GM12878 (cell line): ENCODE measurements around the gene DDX27. TPM values are rescaled to one million over a fixed set of nuclear protein-coding genes. Genes with fewer than 3 reads are reported as not detected.

Source experiments
- ATAC-seq: fragments of 200-7000 bp; cut with Tn5 transposase; 3 replicates; pipeline ENCODE4 v1.9.1; 2020; ENCODE audit warnings: mild to moderate bottlenecking, moderate library complexity
- Bru-seq: library from RNA; stranded (reverse); fragments of 400-500 nt; gene quantifications from one replicate; lab custom pipeline; 2021; lab: Mats Ljungman, UMichigan
- BruChase-seq, 2 experiments: library from RNA; stranded (reverse); fragments of 400-500 nt; gene quantifications; one replicate each; lab custom pipeline; 2021; lab: Mats Ljungman, UMichigan
- BruUV-seq: library from RNA; stranded (reverse); fragments of 400-500 nt; replicated peaks from 2 replicates; lab custom pipeline; 2021; lab: Mats Ljungman, UMichigan
- CTCF ChIA-PET: fragments of 300-600 bp; sonication (Branson Sonifier 250); formaldehyde crosslinking; extraction: SDS; loops from one replicate; lab custom pipeline; 2021; ENCODE audit warnings: inconsistent platforms; lab: Yijun Ruan, JAX
- POLR2A ChIA-PET: fragments of 350-600 bp; formaldehyde crosslinking; extraction: SDS; loops from one replicate; lab custom pipeline; 2021; ENCODE audit warnings: inconsistent platforms; lab: Charles Lee
- RAD21 ChIA-PET: fragments of 300-600 bp; sonication (Branson Sonifier 250); formaldehyde crosslinking; loops from one replicate; lab custom pipeline; 2023; ENCODE audit warnings: antibody characterized with exemption; ENCODE audit not compliant: unreplicated experiment; lab: Charles Lee
- SMC1A ChIA-PET: fragments of 300-600 bp; sonication (Branson Sonifier 250); formaldehyde crosslinking; loops from one replicate; lab custom pipeline; 2023; ENCODE audit not compliant: unreplicated experiment, uncharacterized antibody; lab: Charles Lee
- DNase-seq: peaks from one replicate; pipeline ENCODE4 v3.0.0-alpha.2; 2011; ENCODE audit warnings: low read depth, low spot score
- FAIRE-seq: peaks from 3 replicates; lab custom pipeline; 2011; peaks lifted over from hg19 to GRCh38; lab: Jason Lieb, UNC
- H2AFZ ChIP-seq: 2 replicates; pipeline ENCODE4 v1.6.0; 2011; ENCODE audit warnings: low read depth, low read length, control low read depth; ENCODE audit not compliant: control insufficient read depth
- H3K27ac ChIP-seq: 2 replicates; pipeline ENCODE4 v1.5.1; 2011; ENCODE audit warnings: control low read depth; ENCODE audit not compliant: control insufficient read depth, insufficient read depth
- H3K27me3 ChIP-seq, 2 experiments: replicated peaks in 1 of 2; 2 replicates each; pipeline versions ENCODE4 v1.6.0 to v1.6.1; 2011; ENCODE audit warnings: low read length in 1 of 2; ENCODE audit not compliant: control insufficient read depth in 2 of 2, insufficient read depth in 2 of 2
- H3K36me3 ChIP-seq, 2 experiments: 2 replicates each; pipeline ENCODE4 v1.5.1; 2011; ENCODE audit warnings: low read length in 1 of 2; ENCODE audit not compliant: control insufficient read depth in 2 of 2, insufficient read depth in 2 of 2
- H3K4me1 ChIP-seq: 2 replicates; pipeline ENCODE4 v1.6.1; 2011; ENCODE audit warnings: mild to moderate bottlenecking, low read length, moderate library complexity, mixed read lengths; ENCODE audit not compliant: control insufficient read depth, insufficient read depth
- H3K4me2 ChIP-seq: 2 replicates; pipeline ENCODE4 v1.6.0; 2011; ENCODE audit warnings: control low read depth; ENCODE audit not compliant: control insufficient read depth, insufficient read depth
- H3K4me3 ChIP-seq: fragments of 200-600 bp; sonication (generic); 2 replicates; pipeline ENCODE4 v1.5.1; 2016
- H3K79me2 ChIP-seq: 2 replicates; pipeline ENCODE4 v1.6.0; 2011; ENCODE audit warnings: low read length; ENCODE audit not compliant: control insufficient read depth, insufficient read depth
- H3K9ac ChIP-seq: 2 replicates; pipeline ENCODE4 v1.8.0; 2011; ENCODE audit warnings: low read length, control low read depth, mixed read lengths; ENCODE audit not compliant: control insufficient read depth, insufficient read depth
- H3K9me3 ChIP-seq: replicated peaks from 3 replicates; pipeline ENCODE4 v1.5.1; 2011; ENCODE audit warnings: mild to moderate bottlenecking, low read length; ENCODE audit not compliant: control insufficient read depth, insufficient read depth
- H4K20me1 ChIP-seq: 2 replicates; pipeline ENCODE4 v1.6.0; 2011; ENCODE audit not compliant: control insufficient read depth, insufficient read depth
- ATF2 ChIP-seq: IDR thresholded peaks from 2 replicates; pipeline ENCODE4 v1.6.1; 2012; ENCODE audit warnings: low read length, inconsistent platforms
- ATF7 ChIP-seq: fragments of 450-650 bp; IDR thresholded peaks from 2 replicates; pipeline ENCODE4 v1.6.1; 2016; ENCODE audit warnings: low read depth, mild to moderate bottlenecking
- BACH1 ChIP-seq: fragments of 450-650 bp; IDR thresholded peaks from 2 replicates; pipeline ENCODE4 v1.6.1; 2017; ENCODE audit warnings: mild to moderate bottlenecking, borderline replicate concordance
- BCLAF1 ChIP-seq: fragments of 450-650 bp; IDR thresholded peaks from 2 replicates; pipeline ENCODE4 v1.6.1; 2017; ENCODE audit warnings: antibody characterized with exemption, mild to moderate bottlenecking, moderate library complexity
- GABPA ChIP-seq: IDR thresholded peaks from 2 replicates; pipeline ENCODE4 v1.6.1; 2014; ENCODE audit warnings: antibody characterized with exemption, low read depth, mild to moderate bottlenecking, inconsistent platforms
- MAX ChIP-seq: IDR thresholded peaks from 2 replicates; pipeline ENCODE4 v1.6.1; 2012; ENCODE audit warnings: low read depth, low read length, improper control_type of control experiment
- PAX5 ChIP-seq: IDR thresholded peaks from 2 replicates; pipeline ENCODE4 v1.6.1; 2011; ENCODE audit warnings: low read depth, low read length, borderline replicate concordance
- PAX8 ChIP-seq: fragments of 450-650 bp; IDR thresholded peaks from 2 replicates; pipeline ENCODE4 v1.6.1; 2017; ENCODE audit warnings: mild to moderate bottlenecking, moderate library complexity
- RBBP5 ChIP-seq: fragments of 200-600 bp; sonication (generic); conservative IDR thresholded peaks from 2 replicates; pipeline ENCODE4 v1.6.1; 2016
- SIX5 ChIP-seq: IDR thresholded peaks from 2 replicates; pipeline ENCODE4 v1.6.1; 2011; ENCODE audit warnings: mild to moderate bottlenecking, low read depth, low read length, moderate library complexity; ENCODE audit not compliant: severe bottlenecking
- SMARCA5 ChIP-seq: fragments of 450-650 bp; IDR thresholded peaks from 2 replicates; pipeline ENCODE4 v1.6.1; 2017; ENCODE audit warnings: mild to moderate bottlenecking
- TAF1 ChIP-seq: IDR thresholded peaks from 2 replicates; pipeline ENCODE4 v1.6.1; 2011; ENCODE audit warnings: mild to moderate bottlenecking, low read depth, low read length, borderline replicate concordance
- WGBS: methylation state at CpG from one replicate; pipeline ENCODE4 v1.1.6; 2016; ENCODE audit warnings: low lambda C conversion rate; ENCODE audit not compliant: insufficient replicate concordance, insufficient coverage; ENCODE audit errors: missing lambda C conversion rate; 5-methylcytosine and 5-hydroxymethylcytosine counted together
- in situ Hi-C: fragments of 300-500 bp; cut with MboI; formaldehyde crosslinking; loops from 9 replicates; pipeline ENCODE4 v1.14.3; 2018; ENCODE audit warnings: mixed read lengths
- intact Hi-C: fragments of 100-400 bp; cut with micrococcal nuclease; formaldehyde crosslinking; loops from one replicate; pipeline ENCODE4 v1.14.2; 2022; ENCODE audit not compliant: unreplicated experiment
- long read RNA-seq, 2 experiments: library from polyadenylated mRNA; unstranded; transcript quantifications; one replicate each; pipeline ENCODE4 v2.0.0, GENCODE V29; 2019 to 2020
- polyA minus RNA-seq, 3 experiments: library from RNA; depleted of rRNA, polyadenylated mRNA; stranded (reverse); fragments of >200 nt; gene quantifications; 2 replicates each; pipeline ENCODE4 v1.2.3, GENCODE V29; 2011
- polyA plus RNA-seq, 11 experiments: library from polyadenylated mRNA; depleted of rRNA in 4 of 11; unstranded in 6 of 11; stranded (reverse) in 5 of 11; fragments of >200 nt; fragmentation: Nextera tagmentation in 4 of 11; fragmentation: Illumina TruSeq in 1 of 11; extraction: Ambion mirVana in 4 of 11; extraction: Trizol in 1 of 11; gene quantifications; 1 replicate in 1 of 11; 2 replicates in 10 of 11; pipeline versions ENCODE4 v1.2.1 to v1.2.3, GENCODE V29; 2011 to 2016; ENCODE audit warnings: inconsistent platforms in 2 of 11, missing spikeins in 2 of 11, low read depth in 1 of 11
- total RNA-seq, 4 experiments: library from RNA; depleted of rRNA in 3 of 4; stranded (reverse); fragments of >200 nt in 3 of 4; fragmentation: Illumina TruSeq in 1 of 4; extraction: Trizol in 1 of 4; gene quantifications; 2 replicates each; pipeline versions ENCODE4 v1.2.1 to v1.2.3, GENCODE V29; 2013 to 2021

Gene DDX27
- 38.5 and 40.4 TPM in 2 replicates for total RNA-seq (2013; cell fraction: nucleolus; rRNA removed)
- 56.0 and 57.3 TPM in 2 replicates for total RNA-seq (2014; rRNA removed)
- total RNA-seq (2014; rRNA removed; fragmentation: Illumina TruSeq; extraction: Trizol) = 55.0 and 59.4 TPM in 2 replicates
- 45.4 and 50.0 TPM in 2 replicates for total RNA-seq (2021)
- 22.3 TPM for polyA plus RNA-seq (2011; ENCODE audit: low read depth)
- 25.0 and 37.2 TPM in 2 replicates for polyA plus RNA-seq (2011; rRNA removed)
- 56.5 and 62.8 TPM in 2 replicates for polyA plus RNA-seq (2011; cell fraction: cytosol; rRNA removed)
- polyA plus RNA-seq (2011; cell fraction: nucleus; rRNA removed) = 42.8 and 59.0 TPM in 2 replicates
- polyA plus RNA-seq (2012) = 32.7 and 33.1 TPM in 2 replicates
- polyA plus RNA-seq (2014; fragmentation: Illumina TruSeq; extraction: Trizol) = 55.2 and 68.6 TPM in 2 replicates
- 10 to 100 TPM; 19.8 to 33.4 TPM for polyA plus RNA-seq (2014; fragmentation: Nextera tagmentation; extraction: Ambion mirVana)
- 50.6 and 52.5 TPM in 2 replicates for polyA plus RNA-seq (2014; rRNA removed)
- 10 to 100 TPM; 74.9 to 78.8 TPM for polyA plus RNA-seq (2016; fragmentation: Nextera tagmentation; extraction: Ambion mirVana)
- polyA minus RNA-seq (2011; rRNA and poly(A)+ RNA removed) = 30.1 and 46.4 TPM in 2 replicates
- 21.0 TPM in 2 replicates for polyA minus RNA-seq (2011; cell fraction: cytosol; rRNA and poly(A)+ RNA removed)
- 12.5 and 30.6 TPM in 2 replicates for polyA minus RNA-seq (2011; cell fraction: nucleus; rRNA and poly(A)+ RNA removed)
- Bru-seq, nascent RNA = percentile 82 among the genes with signal in this experiment
- percentile 88 among the genes with signal in this experiment for BruChase-seq, experiment 1, labeled RNA remaining after a 6-hour chase
- percentile 84 among the genes with signal in this experiment for BruChase-seq, experiment 2, labeled RNA remaining after a 2-hour chase
- long read RNA-seq, experiment 1, transcript DDX27-207 (21 exons, 2,693 nt) = major isoform, 45 of 91 reads
- long read RNA-seq, experiment 1, partial matches to known transcripts = 33 of 91 reads
- long read RNA-seq, experiment 1, other reads (novel, unspliced or antisense) = 13 of 91 reads
- long read RNA-seq, experiment 2, transcript DDX27-207 (21 exons, 2,693 nt) = major isoform, 361 of 561 reads
- long read RNA-seq, experiment 2, partial matches to known transcripts = 162 of 561 reads
- long read RNA-seq, experiment 2, other reads (novel, unspliced or antisense) = 38 of 561 reads

GRCh38 chr20:49219091-49219923, at the start of gene DDX27:
Gene DDX27 (plus strand): TSS chr20:49219416. CDS start chr20:49219449, 33 bp downstream.
- Histone ChIP-seq H3K9ac (peak within 1 kb of the TSS; percentile 91), H3K9me3 (no peaks in the 10 kb centered on the region), H3K36me3 (peaks cover 4 to 16% of the 10 kb centered on the region in 2 experiments; a peak in 3 of 4 replicates), H2AFZ (peak within 1 kb of the TSS; percentile 96), H4K20me1 (no peaks in the 10 kb centered on the region), H3K27ac (peak within 1 kb of the TSS; percentile 95), H3K4me2 (peak within 1 kb of the TSS; percentile 72), H3K79me2 (peaks cover 17% of the 10 kb centered on the region), H3K4me3 (peak within 1 kb of the TSS; percentile 90), H3K27me3 (no peaks in the 10 kb centered on the region), H3K4me1 (no peaks in the 10 kb centered on the region)
- intact Hi-C loops (loop anchor here (2.0 kb wide), 1 partner anchor 59 kb away; the partner anchor contains the start of gene ZNFX1), in situ Hi-C loops (loop anchor here (5.0 kb wide), 1 partner anchor 87 kb away; no protein-coding TSS in a partner anchor)
- POLR2A ChIA-PET = interaction anchor here (0.6 to 3.8 kb wide), 12 partner anchors 13 to 344 kb away, joined by 3 to 25 read pairs (median 4); no protein-coding TSS in a partner anchor
- SMC1A ChIA-PET = interaction anchor here (0.6 to 2.7 kb wide), 19 partner anchors 12 to 142 kb away, joined by 3 to 17 read pairs (median 3); partner anchors contain the start of gene STAU1
- peak; percentile 94 for ATAC-seq
- CTCF ChIA-PET = interaction anchor here (0.6 to 4.4 kb wide), 9 partner anchors 14 to 190 kb away, joined by 3 to 80 read pairs (median 6); no protein-coding TSS in a partner anchor
- FAIRE-seq = peak; percentile 98
- BruUV-seq = TSS peak; percentile 88
- under 1% methylated on average over 46 of the region's 46 CpGs for WGBS
- RAD21 ChIA-PET = interaction anchor here (0.6 to 5.7 kb wide), 15 partner anchors 10 to 190 kb away, joined by 3 to 79 read pairs (median 4); partner anchors contain the start of gene ZNFX1
- peak; percentile 99 for DNase-seq
- TF ChIP-seq SMARCA5 = peak; percentile 16; the same call in 1 of the 2 replicates
- TF ChIP-seq RBBP5 = no peak
- no peak for TF ChIP-seq ATF2
- no peak for TF ChIP-seq PAX8
- peak; percentile 46; the same call in 1 of the 2 replicates for TF ChIP-seq TAF1
- peak; percentile 84 for TF ChIP-seq ATF7
- TF ChIP-seq BCLAF1 = no peak
- peak; percentile 32 for TF ChIP-seq SIX5
- peak; percentile 91 for TF ChIP-seq GABPA
- peak; percentile 35; the same call in 1 of the 2 replicates for TF ChIP-seq BACH1
- peak; percentile 83; the same call in 1 of the 2 replicates for TF ChIP-seq MAX
- TF ChIP-seq PAX5 = peak; percentile 54; the same call in 1 of the 2 replicates
